Astrocyte of the cerebellum (primary cell): ENCODE results near the gene CACNG5.

Experiments
- DNase-seq: peaks from one replicate; pipeline ENCODE4 v3.0.0-alpha.2; 2011; ENCODE audit warnings: low read depth
- H3K4me3 ChIP-seq: 2 replicates; pipeline ENCODE4 v1.5.1; 2011; ENCODE audit warnings: mild to moderate bottlenecking, low read depth, low read length, moderate library complexity
- CTCF ChIP-seq: IDR thresholded peaks from 2 replicates; pipeline ENCODE4 v1.5.1; 2012; ENCODE audit warnings: low read length, low read depth, moderate library complexity, mild to moderate bottlenecking; ENCODE audit errors: missing control alignments
- in situ Hi-C: cut with HindIII; loops from 2 replicates; pipeline ENCODE4 v1.10.0; 2017; ENCODE audit warnings: low sequenced_read_pairs

CACNG5 gene

GRCh38 chr17:66809408-66809807 is 25.5 kb upstream of the CACNG5 start:
- in situ Hi-C loops, result no loop called here
- H3K4me3 ChIP-seq, result no peak overlapping the region
- no peak for DNase-seq
- no peak for TF ChIP-seq CTCF

- H3K4me3 ChIP-seq, result no peak overlapping the region
- no peak for DNase-seq
- in situ Hi-C loops, result no loop called here
- no peak for TF ChIP-seq CTCF
Measured at GRCh38 chr17:66810951-66811682, 23.8 kb upstream of the CACNG5 start.

- TF ChIP-seq CTCF, result no peak
- DNase-seq, result no peak
- H3K4me3 ChIP-seq, result no peak overlapping the region
- in situ Hi-C loops, result no loop called here
Measured at GRCh38 chr17:66811683-66812054, 23.2 kb upstream of the CACNG5 start.

- H3K4me3 ChIP-seq, result no peak overlapping the region
- DNase-seq, result no peak
- in situ Hi-C loops, result no loop called here
- no peak for TF ChIP-seq CTCF
Measured at GRCh38 chr17:66812571-66812970, 22.3 kb upstream of the CACNG5 start.

GRCh38 chr17:66813296-66813695 is 21.6 kb upstream of the CACNG5 start:
- no peak for DNase-seq
- in situ Hi-C loops, result no loop called here
- TF ChIP-seq CTCF, result no peak
- no peak overlapping the region for H3K4me3 ChIP-seq

GRCh38 chr17:66814026-66814425 is 20.9 kb upstream of the CACNG5 start:
- in situ Hi-C loops, result no loop called here
- no peak overlapping the region for H3K4me3 ChIP-seq
- no peak for TF ChIP-seq CTCF
- DNase-seq, result no peak
